ENCODE results near the gene CBLC. TPM values are rescaled to one million over a fixed set of nuclear protein-coding genes. Genes with fewer than 3 reads are reported as not detected.

CBLC gene
- total and polyA plus RNA-seq, 2 of the 4 experiments (the other 2 are of a cell fraction): not detected

GRCh38 chr19:44731081-44731480, 46.6 kb upstream of the CBLC start:
- H3K9me1 ChIP-seq (ENCODE audit: insufficient read depth, low read length): 0 out of 2 replicates have a peak, but pooled peaks cover 3% of the 10 kb centered on the region
- TF ChIP-seq MXI1 (IDR thresholded peaks at IDR 0.05; ENCODE audit: borderline replicate concordance, low read depth, low read length): no peak
- no peak for TF ChIP-seq MAFK (IDR thresholded peaks at IDR 0.05; ENCODE audit: low read depth, low read length)
- no peak for TF ChIP-seq CHD1 (IDR thresholded peaks at IDR 0.05; ENCODE audit: low read depth, low read length)
- no peak for TF ChIP-seq MAZ (IDR thresholded peaks at IDR 0.05; ENCODE audit: borderline replicate concordance, low read depth, low read length)
- TF ChIP-seq, protein P1, sequence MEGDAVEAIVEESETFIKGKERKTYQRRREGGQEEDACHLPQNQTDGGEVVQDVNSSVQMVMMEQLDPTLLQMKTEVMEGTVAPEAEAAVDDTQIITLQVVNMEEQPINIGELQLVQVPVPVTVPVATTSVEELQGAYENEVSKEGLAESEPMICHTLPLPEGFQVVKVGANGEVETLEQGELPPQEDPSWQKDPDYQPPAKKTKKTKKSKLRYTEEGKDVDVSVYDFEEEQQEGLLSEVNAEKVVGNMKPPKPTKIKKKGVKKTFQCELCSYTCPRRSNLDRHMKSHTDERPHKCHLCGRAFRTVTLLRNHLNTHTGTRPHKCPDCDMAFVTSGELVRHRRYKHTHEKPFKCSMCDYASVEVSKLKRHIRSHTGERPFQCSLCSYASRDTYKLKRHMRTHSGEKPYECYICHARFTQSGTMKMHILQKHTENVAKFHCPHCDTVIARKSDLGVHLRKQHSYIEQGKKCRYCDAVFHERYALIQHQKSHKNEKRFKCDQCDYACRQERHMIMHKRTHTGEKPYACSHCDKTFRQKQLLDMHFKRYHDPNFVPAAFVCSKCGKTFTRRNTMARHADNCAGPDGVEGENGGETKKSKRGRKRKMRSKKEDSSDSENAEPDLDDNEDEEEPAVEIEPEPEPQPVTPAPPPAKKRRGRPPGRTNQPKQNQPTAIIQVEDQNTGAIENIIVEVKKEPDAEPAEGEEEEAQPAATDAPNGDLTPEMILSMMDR (conservative IDR thresholded peaks at IDR 0.05; ENCODE audit: low read depth, low read length): no peak
- no peak for TF ChIP-seq NFE2L2 (IDR thresholded peaks at IDR 0.05; ENCODE audit: low read depth, low read length)
- TF ChIP-seq, protein P2, sequence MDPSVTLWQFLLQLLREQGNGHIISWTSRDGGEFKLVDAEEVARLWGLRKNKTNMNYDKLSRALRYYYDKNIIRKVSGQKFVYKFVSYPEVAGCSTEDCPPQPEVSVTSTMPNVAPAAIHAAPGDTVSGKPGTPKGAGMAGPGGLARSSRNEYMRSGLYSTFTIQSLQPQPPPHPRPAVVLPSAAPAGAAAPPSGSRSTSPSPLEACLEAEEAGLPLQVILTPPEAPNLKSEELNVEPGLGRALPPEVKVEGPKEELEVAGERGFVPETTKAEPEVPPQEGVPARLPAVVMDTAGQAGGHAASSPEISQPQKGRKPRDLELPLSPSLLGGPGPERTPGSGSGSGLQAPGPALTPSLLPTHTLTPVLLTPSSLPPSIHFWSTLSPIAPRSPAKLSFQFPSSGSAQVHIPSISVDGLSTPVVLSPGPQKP (IDR thresholded peaks at IDR 0.05; ENCODE audit: borderline replicate concordance, low read depth, low read length): no peak
- no peak for TF ChIP-seq BHLHE40 (IDR thresholded peaks at IDR 0.05; ENCODE audit: low read depth, low read length)
- TF ChIP-seq CEBPB (IDR thresholded peaks at IDR 0.05; ENCODE audit: low read depth, low read length): no peak
- no peak for TF ChIP-seq POLR2A (IDR thresholded peaks at IDR 0.05; ENCODE audit: low read depth, low read length)
- no peak for TF ChIP-seq FOS (IDR thresholded peaks at IDR 0.05; ENCODE audit: low read depth, low read length)
- TF ChIP-seq RCOR1 (IDR thresholded peaks at IDR 0.05; ENCODE audit: insufficient replicate concordance, low read length): no peak
- TF ChIP-seq RFX5 (IDR thresholded peaks at IDR 0.05; ENCODE audit: low read depth, low read length): no peak
- H3K9ac ChIP-seq (ENCODE audit: low read depth, low read length): no peak overlapping the region
- no peak overlapping the region for H2BK120ac ChIP-seq (ENCODE audit: low read depth, low read length)
- no peak overlapping the region for H3K4ac ChIP-seq (ENCODE audit: low read depth, low read length)
- H3K36me3 ChIP-seq (ENCODE audit: control insufficient read depth, insufficient read depth, low read length): no peaks in the 10 kb centered on the region
- H2BK5ac ChIP-seq (ENCODE audit: low read depth, low read length, poor library complexity, severe bottlenecking): no peak overlapping the region
- H3K27ac ChIP-seq (ENCODE audit: insufficient read depth, low read length): no peak overlapping the region
- no peak overlapping the region for H2BK20ac ChIP-seq (ENCODE audit: low read depth, low read length)
- no peaks in the 10 kb centered on the region for H3K79me1 ChIP-seq (ENCODE audit: low read depth in 1 of 2, low read length in 2 of 2)
- H2BK15ac ChIP-seq (ENCODE audit: low read depth, low read length): no peak overlapping the region
- H2AK9ac ChIP-seq (replicated peaks; ENCODE audit: low read depth, low read length, poor library complexity): no peak overlapping the region
- H2AFZ ChIP-seq (replicated peaks; ENCODE audit: low read length, poor library complexity): no peak overlapping the region
- no peak for DNase-seq
- in situ Hi-C loops (cut with MboI; ENCODE audit: low sequenced_read_pairs): no loop called here
- H4K91ac ChIP-seq (ENCODE audit: insufficient read depth, low read depth, low read length): no peak overlapping the region
- no TSS peak for BruUV-seq (replicated peaks)
- no peak for ATAC-seq (ENCODE audit: low read depth)
- H4K20me1 ChIP-seq (ENCODE audit: insufficient read depth, low read length): no peaks in the 10 kb centered on the region
- dilution Hi-C loops (cut with HindIII; ENCODE audit: low sequenced_read_pairs, unreplicated experiment): no loop called here
- H3K9me3 ChIP-seq (ENCODE audit: control insufficient read depth, insufficient read depth, low read length): no peaks in the 10 kb centered on the region
- no peak overlapping the region for H3K18ac ChIP-seq (ENCODE audit: low read depth, low read length)
- no peak overlapping the region for H2AK5ac ChIP-seq (ENCODE audit: low read depth, low read length)
- WGBS, 2 experiments (ENCODE audit: extremely low coverage in 2 of 2, insufficient read length in 1 of 2): no CpG with 5 or more reads among the region's 5 CpGs
- no peaks in the 10 kb centered on the region for H3K27me3 ChIP-seq (ENCODE audit: control insufficient read depth, insufficient read depth, low read length)
- H3K56ac ChIP-seq (ENCODE audit: extremely low read depth, insufficient read depth, low read length): no peak overlapping the region
- H3K14ac ChIP-seq (replicated peaks; ENCODE audit: low read depth, low read length): no peak overlapping the region
- intact Hi-C loops (cut with micrococcal nuclease): no loop called here
- H4K5ac ChIP-seq (ENCODE audit: low read depth, low read length): no peak overlapping the region
- H3K4me2 ChIP-seq (ENCODE audit: low read depth, low read length): no peak overlapping the region
- ChIA-PET CTCF (no interaction called here), POLR2A (ENCODE audit: unreplicated experiment) (no interaction called here)
- H3K4me3 ChIP-seq (ENCODE audit: insufficient read depth, low read depth, low read length): no peak overlapping the region
- peaks cover 1% of the 10 kb centered on the region; the same call in 1 of the 2 replicates for H3K4me1 ChIP-seq (ENCODE audit: control insufficient read depth, insufficient read depth, low read length)
- no peak overlapping the region for H3K23ac ChIP-seq (ENCODE audit: low read depth, low read length)
- H4K8ac ChIP-seq (ENCODE audit: low read depth in 2 of 2, low read length in 2 of 2): no peak overlapping the region

Data from IMR-90 (cell line).